Left ventricle myocardium inferior (tissue), 1 donor: ENCODE measurements around the gene SEMA5B. TPM values are rescaled to one million over a fixed set of nuclear protein-coding genes. Genes with fewer than 3 reads are reported as not detected.

Source experiments
- DNase-seq: peaks from one replicate; pipeline ENCODE4 v3.0.0-alpha.2; 2020
- H3K27ac ChIP-seq: fragments of 200-600 bp; replicated peaks from 2 replicates; pipeline ENCODE4 v1.8.0; 2021
- H3K27me3 ChIP-seq: fragments of 200-600 bp; 2 replicates; pipeline ENCODE4 v1.8.0; 2021; ENCODE audit warnings: low read depth
- H3K36me3 ChIP-seq: fragments of 200-600 bp; 2 replicates; pipeline ENCODE4 v1.8.0; 2021
- H3K4me1 ChIP-seq: fragments of 200-600 bp; 2 replicates; pipeline ENCODE4 v1.8.0; 2021
- H3K4me3 ChIP-seq: fragments of 200-600 bp; 2 replicates; pipeline ENCODE4 v1.8.0; 2021; ENCODE audit warnings: mild to moderate bottlenecking, moderate library complexity
- H3K9me3 ChIP-seq: fragments of 200-600 bp; replicated peaks from 2 replicates; pipeline ENCODE4 v1.8.0; 2021
- intact Hi-C: fragments of 100-400 bp; cut with micrococcal nuclease; formaldehyde crosslinking; loops from one replicate; pipeline ENCODE4 v1.11.0; 2022
- total RNA-seq: library from RNA; stranded (reverse); fragmentation: NEBNext Ultra II Directional; extraction: Animal tissue kit (Norgen Biotek cat#: 25700); gene quantifications from one replicate; pipeline ENCODE4 v1.2.1, GENCODE V29; 2021
- TF ChIP-seq, protein P1 (sequence below): fragments of 200-600 bp; IDR thresholded peaks from 2 replicates; pipeline ENCODE4 v1.8.0; 2021; ENCODE audit warnings: antibody characterized with exemption, mild to moderate bottlenecking, borderline replicate concordance
- donor health status: DM: no; HTN: yes; CAD: no; lungs with severe emphysema.

SEMA5B gene
- total RNA-seq, 1 donor from 2014 or later: 5.3 TPM

DNA sequence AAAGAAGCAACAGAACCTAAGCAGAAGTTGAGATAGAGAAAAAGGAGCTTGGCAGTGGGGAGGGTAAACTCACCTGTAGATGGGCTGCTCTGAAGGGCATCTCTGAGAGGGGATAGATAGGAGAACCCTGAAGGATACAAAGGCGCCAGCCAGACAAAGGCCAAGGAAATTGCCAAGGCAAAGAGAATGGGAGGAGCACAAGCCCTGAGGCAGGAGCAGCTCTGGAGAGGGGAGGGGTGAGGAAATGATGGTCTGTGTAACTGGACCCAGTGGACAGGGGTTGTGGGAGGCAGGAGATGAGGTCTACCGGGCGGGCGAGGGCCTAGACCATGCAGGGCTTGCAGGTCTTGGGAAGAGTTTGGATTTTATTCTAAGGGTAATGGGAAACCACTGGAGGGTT is 36.9 kb upstream of the SEMA5B start:
- Histone ChIP-seq H3K4me3 (no peak overlapping the region), H3K9me3 (no peaks in the 10 kb centered on the region), H3K36me3 (no peaks in the 10 kb centered on the region), H3K4me1 (peaks cover 30% of the 10 kb centered on the region), H3K27me3 (no peaks in the 10 kb centered on the region), H3K27ac (no peak overlapping the region)
- no peak for DNase-seq
- TF ChIP-seq, protein P1, sequence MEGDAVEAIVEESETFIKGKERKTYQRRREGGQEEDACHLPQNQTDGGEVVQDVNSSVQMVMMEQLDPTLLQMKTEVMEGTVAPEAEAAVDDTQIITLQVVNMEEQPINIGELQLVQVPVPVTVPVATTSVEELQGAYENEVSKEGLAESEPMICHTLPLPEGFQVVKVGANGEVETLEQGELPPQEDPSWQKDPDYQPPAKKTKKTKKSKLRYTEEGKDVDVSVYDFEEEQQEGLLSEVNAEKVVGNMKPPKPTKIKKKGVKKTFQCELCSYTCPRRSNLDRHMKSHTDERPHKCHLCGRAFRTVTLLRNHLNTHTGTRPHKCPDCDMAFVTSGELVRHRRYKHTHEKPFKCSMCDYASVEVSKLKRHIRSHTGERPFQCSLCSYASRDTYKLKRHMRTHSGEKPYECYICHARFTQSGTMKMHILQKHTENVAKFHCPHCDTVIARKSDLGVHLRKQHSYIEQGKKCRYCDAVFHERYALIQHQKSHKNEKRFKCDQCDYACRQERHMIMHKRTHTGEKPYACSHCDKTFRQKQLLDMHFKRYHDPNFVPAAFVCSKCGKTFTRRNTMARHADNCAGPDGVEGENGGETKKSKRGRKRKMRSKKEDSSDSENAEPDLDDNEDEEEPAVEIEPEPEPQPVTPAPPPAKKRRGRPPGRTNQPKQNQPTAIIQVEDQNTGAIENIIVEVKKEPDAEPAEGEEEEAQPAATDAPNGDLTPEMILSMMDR: no peak
- intact Hi-C loops: no loop called here

DNA sequence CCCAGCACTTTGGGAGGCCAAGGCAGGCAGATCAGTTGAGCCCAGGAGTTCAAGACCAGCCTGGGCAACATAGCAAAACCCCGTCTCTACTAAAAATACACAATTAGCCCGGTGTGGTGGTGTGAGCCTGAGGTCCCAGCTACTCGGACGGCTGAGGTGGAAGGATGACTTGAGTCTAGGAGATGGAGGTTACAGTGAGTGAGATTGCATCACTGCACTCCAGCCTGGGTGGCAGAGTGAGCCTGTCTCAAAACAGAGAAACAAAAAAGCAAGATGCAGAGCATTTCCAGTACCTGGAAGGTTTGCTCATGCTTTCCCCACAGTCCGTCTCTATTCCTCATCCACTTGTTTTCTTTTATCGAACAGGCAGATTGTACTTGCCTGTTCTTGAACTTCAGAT is 35.5 kb upstream of the SEMA5B start:
- H3K36me3 ChIP-seq: no peaks in the 10 kb centered on the region
- peaks cover 16% of the 10 kb centered on the region for H3K4me1 ChIP-seq
- TF ChIP-seq, protein P1: no peak
- no peak for DNase-seq
- H3K27ac ChIP-seq: no peak overlapping the region
- H3K27me3 ChIP-seq: no peaks in the 10 kb centered on the region
- H3K9me3 ChIP-seq: no peaks in the 10 kb centered on the region
- H3K4me3 ChIP-seq: no peak overlapping the region
- intact Hi-C loops: no loop called here

DNA sequence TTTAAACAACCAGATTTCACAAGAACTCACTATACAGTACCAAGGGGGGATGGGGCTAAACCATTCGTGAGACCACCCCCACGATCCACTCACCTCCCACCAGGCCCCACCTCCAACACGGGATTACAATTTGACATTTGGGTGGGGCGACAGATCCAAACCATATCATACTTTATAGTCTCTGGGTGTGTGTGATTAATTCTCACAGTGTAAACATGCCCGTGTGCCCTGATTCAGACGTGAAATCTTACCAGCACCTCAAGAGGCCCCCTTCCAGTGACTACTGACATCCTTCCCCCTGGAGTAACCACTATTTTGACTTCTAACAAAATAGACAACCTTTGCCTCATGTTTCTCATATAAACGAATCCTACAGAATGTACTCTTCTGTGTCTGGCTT is 34.3 kb upstream of the SEMA5B start:
- Histone ChIP-seq H3K27ac (no peak overlapping the region), H3K36me3 (no peaks in the 10 kb centered on the region), H3K4me1 (peaks cover 4% of the 10 kb centered on the region), H3K4me3 (no peak overlapping the region), H3K27me3 (no peaks in the 10 kb centered on the region), H3K9me3 (no peaks in the 10 kb centered on the region)
- intact Hi-C loops: no loop called here
- TF ChIP-seq, protein P1: no peak
- DNase-seq: no peak

DNA sequence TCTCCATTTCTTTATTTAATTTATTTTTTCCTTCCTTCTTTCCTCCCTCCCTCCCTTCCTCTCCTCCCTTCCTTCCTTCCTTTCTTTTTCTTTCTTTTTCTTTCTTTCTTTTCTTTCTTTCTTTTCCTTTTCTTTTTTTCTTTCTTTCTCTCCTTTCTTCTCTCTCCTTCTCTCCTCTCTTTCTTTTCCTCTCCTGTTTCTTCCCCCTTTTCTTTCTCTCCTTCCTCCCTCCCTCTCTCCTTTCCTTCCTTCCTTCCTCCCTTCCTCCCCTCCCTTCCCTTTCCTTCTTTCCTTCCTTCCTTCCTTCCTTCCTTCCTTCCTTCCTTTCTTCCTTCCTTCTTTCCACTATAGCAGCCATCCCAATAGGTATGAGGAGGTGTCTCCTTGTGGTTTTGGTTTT is 32.5 kb upstream of the SEMA5B start:
- H3K27ac ChIP-seq: no peak overlapping the region
- H3K4me3 ChIP-seq: no peak overlapping the region
- intact Hi-C loops: no loop called here
- no peaks in the 10 kb centered on the region for H3K9me3 ChIP-seq
- no peaks in the 10 kb centered on the region for H3K27me3 ChIP-seq
- H3K4me1 ChIP-seq: peaks cover under 1% of the 10 kb centered on the region
- DNase-seq: no peak
- H3K36me3 ChIP-seq: no peaks in the 10 kb centered on the region
- TF ChIP-seq, protein P1: no peak

DNA sequence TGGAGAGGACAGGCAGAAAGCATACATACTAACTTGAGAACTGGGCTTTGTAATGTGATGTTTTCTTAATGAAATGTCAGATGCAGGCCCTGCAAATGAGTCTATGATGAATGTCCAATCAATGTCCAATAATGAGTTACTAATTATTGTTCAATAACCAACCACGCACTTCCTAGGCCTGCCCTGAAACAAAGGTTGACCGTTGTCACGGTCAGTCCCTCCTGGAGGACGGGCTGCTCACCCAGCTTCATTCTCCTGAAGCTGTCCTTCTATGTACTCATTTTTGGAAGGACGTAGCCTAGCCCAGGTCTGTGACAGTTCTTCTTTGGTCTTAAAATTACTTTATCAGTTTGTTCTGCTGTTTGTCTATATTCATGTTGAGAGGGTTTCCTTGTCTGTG is 30.9 kb upstream of the SEMA5B start:
- H3K27me3 ChIP-seq: no peaks in the 10 kb centered on the region
- no peaks in the 10 kb centered on the region for H3K9me3 ChIP-seq
- no peak overlapping the region for H3K27ac ChIP-seq
- H3K4me1 ChIP-seq: peaks cover 9% of the 10 kb centered on the region
- TF ChIP-seq, protein P1: no peak
- H3K4me3 ChIP-seq: no peak overlapping the region
- H3K36me3 ChIP-seq: no peaks in the 10 kb centered on the region
- no peak for DNase-seq
- intact Hi-C loops: no loop called here

DNA sequence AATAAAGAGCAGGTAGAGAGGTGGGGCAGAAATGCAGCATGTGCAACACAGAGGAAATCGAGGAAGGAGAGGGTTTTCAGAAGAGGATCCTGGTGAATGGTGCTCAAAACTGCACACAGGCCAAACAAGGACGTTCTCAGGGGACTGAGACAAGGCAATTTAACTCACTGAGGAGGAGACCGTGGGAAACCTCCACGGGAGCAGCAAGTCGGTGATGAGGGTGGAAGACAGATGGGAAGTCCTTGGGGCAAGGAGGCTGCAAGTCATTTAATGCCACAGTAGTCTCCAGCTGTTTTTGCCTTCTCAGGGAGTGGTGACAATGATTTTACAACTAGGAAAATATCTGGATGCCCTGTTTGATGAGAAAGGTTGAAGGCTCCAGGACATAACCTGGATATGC is 27.8 kb upstream of the SEMA5B start:
- Histone ChIP-seq H3K4me3 (no peak overlapping the region), H3K4me1 (peaks cover 9% of the 10 kb centered on the region), H3K36me3 (no peaks in the 10 kb centered on the region), H3K27ac (peak overlapping the region; percentile 18), H3K9me3 (no peaks in the 10 kb centered on the region), H3K27me3 (no peaks in the 10 kb centered on the region)
- TF ChIP-seq, protein P1: no peak
- intact Hi-C loops: no loop called here
- no peak for DNase-seq
